ENCODE results near the gene PGAP2.
"Not testable (repeated sequence)": the region's sequence is repeated elsewhere in the genome, so short reads cannot be mapped to it uniquely, and the experiment has no call there.

PGAP2 gene

DNA sequence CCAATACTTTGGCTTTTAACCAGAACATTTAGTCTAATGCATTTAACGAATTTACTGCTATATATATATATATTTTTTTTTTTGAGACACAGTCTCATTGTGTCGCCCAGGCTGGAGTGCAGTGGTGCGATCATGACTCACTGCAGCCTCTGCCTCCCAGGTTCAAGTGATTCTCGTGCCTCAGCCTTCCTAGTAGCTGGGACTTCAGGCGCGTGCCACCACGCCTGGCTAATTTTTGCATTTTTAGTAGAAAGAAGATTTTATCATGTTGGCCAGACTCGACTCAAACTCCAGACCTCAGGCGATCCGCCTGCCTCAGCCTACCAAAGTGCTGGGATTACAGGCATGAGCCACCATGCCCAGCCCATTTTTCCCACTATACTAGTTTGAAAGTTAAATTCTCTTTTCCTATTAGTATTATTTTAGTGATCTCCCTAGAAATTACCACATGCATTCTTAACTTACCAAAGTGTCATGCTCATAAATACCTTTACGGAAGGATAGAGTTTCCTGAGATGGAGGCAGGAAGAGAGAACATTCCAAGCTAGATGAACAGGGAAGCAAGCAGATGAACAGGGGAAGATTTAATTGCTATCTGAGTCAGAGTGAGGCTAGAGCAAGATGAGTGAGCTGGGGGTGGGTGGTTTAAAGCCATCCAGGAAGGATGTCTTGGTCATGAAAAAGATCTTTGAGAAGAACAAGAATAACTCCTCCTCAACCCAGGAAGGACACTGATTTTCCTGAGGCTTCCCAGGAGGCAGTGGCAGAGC, 4.4 kb upstream of the PGAP2 start:
- no peak for DNase-seq (ENCODE audit: low spot score)

DNA sequence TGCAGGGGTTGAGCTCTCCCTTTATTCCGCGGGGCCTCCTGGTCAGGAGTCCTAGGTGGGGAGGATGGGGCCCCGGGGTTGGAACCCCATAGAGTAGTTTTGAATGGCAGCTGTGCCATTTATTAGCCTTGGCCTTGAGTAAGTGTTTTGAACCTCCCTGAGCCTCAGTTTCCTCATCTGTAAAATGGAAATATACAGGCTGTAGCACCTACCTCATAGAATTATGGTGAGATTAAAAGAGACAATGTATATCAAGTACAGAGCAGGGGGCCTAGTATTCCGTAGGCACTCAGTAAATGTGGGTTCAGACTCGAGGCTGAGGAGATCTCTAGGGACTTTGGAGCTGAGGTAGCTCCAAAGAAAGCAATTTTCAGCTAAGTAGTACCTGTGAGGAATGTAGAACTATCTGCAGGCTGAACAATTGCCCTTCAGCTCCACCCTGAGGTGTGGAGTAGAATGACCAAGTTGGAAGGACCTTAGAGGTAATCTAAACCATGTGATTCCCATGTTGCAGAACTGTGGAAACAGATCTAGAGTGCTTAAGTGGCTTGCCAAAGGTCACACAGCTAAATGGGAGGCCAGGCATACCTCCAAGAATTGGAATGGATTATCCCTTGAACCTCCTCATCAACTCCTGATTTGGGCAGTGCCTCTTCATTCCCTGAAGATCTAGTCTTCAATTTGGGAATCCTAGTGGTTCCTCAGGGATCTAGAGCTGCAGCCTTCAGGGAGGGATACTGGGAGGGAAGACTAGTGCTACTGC, 682 bp downstream of the PGAP2 start:
- DNase-seq (ENCODE audit: low spot score), result no peak

DNA sequence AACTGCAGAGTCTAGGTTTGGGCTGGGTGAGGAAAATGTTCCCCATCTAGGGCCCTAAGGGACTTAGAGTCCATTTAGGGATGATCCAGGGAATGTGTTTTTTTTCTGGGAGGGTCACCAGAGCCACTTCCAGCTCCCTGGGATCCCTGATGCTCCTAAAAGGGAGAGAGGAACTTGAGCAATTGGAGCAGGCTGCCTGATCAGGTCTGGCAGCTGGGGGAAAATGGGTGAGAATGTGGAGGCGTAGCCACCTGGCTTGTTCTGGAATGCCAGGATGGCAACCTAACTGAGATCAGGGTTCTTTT, 1.2 kb downstream of the PGAP2 start:
- no peak for DNase-seq (ENCODE audit: low spot score)

DNA sequence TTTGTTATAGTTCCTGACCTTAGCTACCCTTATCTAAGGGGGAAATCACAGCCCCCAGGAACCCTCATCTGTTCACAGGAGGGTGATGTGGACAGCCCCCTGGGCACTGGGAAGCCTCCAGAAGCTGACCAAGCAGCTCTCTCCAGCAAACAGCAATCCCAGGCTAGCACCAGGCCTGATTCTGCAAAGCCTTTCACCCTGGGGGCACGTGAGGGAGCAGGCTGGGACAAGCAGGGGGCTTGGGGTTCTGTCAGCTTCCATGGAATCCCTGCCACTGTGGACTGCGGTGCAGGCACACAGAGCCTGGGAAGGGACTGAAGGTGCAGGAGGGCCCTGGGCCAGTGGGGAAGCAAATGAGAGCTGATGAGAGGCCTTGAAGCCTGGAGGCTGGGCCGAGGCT, 2.1 kb downstream of the PGAP2 start:
- no peak for DNase-seq (ENCODE audit: low spot score)

DNA sequence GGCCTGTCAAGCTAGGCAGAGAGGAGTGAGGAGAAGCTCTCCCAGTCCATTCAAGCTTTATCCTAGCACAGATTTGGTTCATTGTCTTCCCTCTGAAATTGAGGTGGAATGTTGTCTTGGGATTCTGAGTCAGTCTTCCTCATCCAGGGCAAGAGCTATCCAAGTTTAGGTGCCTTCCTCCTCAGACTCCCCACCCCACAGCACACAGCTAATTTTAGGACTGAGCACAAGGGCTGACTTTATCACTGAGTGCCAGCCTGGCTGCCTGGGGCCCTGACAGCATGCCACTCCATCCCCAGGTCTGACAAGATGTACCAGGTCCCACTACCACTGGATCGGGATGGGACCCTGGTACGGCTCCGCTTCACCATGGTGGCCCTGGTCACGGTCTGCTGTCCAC, 2.6 kb downstream of the PGAP2 start:
- DNase-seq (ENCODE audit: low spot score), result no peak

DNA sequence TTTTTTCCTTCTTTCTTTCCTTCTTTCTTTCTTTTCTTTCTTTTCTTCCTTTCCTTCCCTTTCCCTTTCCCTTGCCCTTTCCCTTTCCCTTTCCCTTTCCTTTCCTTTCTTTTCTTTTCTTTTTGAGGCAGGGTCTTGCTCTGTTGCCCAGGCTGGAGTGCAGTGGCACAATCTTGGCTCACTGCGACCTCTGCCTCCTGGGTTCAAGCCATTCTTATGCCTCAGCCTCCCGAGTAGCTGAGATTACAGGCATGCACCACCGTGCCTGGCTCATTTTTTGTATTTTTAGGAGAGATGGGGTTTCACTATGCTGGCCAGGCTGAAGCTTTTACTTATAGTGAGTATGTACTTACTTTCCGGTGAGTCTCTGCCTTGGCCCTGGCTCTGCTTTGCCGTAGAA, 6.5 kb downstream of the PGAP2 start:
- DNase-seq (ENCODE audit: low spot score), result not testable (repeated sequence)

DNA sequence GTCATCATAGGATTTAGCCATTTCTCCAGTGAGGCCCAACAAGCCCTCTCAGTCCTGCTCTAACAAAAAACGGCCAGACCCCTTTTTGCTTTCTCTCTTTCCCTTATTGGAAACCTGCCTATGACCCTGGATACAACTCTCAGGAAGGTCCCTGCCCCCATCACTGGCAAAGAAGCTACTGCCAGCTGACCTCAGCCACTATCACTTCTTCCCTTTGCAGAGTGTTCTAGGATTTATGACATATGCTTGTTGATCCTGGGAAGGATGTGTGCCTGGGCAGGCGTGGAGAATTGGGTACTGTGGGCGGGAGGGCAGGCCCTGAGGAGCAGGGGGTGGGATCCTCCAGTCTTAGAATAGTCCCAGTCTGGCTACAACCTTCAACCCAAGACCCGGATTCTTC, 7.5 kb downstream of the PGAP2 start:
- DNase-seq (ENCODE audit: low spot score), result no peak

DNA sequence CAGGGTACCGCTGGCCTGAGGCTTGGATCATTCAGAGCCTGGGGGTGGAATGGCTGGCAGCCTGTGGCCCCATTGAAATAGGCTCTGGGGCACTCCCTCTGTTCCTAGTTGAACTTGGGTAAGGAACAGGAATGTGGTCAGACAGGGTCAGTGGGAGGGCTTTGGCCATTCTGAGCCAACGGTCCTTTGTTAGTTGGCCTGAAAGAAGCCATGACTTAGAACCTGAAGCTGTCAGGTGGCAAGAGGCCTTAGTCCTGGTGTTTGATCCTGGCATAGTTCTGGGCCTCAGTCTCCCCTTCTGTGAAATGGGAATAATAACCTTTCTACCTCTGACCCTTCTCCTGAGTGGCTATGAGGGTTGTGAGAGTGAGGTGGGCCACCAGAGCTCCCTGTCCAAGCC, 8.3 kb downstream of the PGAP2 start:
- no peak for DNase-seq (ENCODE audit: low spot score)

DNA sequence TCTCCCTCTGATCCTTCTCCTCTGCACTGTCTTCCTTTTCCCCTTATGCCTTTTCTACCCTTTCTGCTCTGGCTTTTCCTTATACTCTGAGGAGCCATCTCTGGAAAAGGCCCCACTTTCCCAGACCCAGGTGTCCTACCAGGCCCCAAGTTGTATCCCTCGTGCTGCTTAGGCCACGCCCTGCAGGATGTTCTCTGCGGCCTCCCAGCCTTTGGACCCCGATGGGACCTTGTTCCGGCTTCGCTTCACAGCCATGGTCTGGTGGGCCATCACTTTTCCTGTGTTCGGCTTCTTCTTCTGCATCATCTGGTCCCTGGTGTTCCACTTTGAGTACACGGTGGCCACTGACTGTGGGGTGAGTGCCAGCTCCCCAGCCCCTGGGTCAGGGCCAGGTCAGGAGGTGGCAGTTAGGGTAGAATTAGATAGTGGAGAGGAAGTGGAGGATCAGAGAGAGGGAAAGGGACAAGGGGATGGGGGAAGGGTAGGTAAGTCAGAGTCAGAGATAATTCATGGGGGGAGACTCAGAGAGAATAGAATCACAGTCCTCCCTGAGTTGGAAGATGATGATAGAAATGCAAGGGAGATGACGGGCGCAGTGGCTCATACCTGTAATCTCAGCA, 8.9 kb downstream of the PGAP2 start:
- DNase-seq (ENCODE audit: low spot score), result no peak

DNA sequence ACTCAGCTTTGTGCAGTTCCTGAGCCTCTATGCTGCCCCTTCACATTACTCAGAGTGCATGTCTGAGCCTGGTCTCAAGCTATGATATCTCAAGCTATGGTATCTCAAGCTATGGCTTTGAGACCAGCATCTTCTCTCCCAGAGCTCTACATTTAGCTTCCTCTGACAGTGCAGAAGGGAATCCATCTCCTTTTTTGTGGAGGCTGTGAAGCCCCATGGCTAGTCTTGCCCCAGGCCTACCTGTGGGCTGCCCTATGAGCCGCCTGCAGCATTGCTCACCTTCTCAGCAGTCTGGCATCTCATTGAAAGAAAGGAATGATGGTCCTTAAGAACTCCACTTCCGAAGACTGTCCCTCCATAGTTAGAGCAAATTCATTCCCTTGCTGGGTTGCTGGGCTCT, 12.6 kb downstream of the PGAP2 start:
- DNase-seq (ENCODE audit: low spot score), result no peak

DNA sequence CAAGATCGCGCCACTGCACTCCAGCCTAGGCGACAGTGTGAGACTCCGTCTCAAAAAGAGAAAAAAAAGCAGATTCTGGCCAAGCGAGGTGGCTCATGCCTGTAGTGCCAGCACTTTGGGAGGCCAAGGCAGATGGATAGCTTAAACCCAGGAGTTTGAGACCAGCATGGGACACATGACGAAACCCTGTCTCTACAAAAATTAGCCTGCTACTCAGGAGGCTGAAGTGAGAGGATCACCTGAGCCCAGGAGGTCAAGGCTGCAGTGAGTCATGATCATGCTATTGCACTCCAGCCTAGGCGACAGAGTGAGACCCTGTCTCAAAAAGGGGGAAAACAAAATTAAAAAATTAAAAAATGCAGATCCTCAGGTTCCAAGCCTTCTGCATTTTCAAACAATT, 14.0 kb downstream of the PGAP2 start:
- no peak for DNase-seq (ENCODE audit: low spot score)

DNA sequence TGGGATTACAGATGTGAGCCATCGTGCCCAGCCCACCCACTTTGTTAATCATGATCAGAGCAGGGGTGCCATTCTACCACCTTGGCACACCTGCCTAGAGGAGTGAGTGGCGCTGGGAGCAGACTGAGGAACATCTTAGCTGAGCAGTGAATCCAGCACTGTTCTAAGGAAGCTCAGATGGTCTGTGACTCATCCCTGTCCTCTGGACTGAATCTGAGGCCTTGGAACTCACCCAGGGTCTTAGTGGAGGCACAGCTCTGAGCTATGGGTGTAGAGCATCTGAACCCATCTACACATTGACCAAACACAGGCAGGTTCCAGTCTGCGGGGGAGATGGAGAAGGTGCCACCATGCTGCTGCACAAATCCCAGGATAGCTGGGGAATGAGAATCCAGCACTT, 14.9 kb downstream of the PGAP2 start:
- no peak for DNase-seq (ENCODE audit: low spot score)

DNA sequence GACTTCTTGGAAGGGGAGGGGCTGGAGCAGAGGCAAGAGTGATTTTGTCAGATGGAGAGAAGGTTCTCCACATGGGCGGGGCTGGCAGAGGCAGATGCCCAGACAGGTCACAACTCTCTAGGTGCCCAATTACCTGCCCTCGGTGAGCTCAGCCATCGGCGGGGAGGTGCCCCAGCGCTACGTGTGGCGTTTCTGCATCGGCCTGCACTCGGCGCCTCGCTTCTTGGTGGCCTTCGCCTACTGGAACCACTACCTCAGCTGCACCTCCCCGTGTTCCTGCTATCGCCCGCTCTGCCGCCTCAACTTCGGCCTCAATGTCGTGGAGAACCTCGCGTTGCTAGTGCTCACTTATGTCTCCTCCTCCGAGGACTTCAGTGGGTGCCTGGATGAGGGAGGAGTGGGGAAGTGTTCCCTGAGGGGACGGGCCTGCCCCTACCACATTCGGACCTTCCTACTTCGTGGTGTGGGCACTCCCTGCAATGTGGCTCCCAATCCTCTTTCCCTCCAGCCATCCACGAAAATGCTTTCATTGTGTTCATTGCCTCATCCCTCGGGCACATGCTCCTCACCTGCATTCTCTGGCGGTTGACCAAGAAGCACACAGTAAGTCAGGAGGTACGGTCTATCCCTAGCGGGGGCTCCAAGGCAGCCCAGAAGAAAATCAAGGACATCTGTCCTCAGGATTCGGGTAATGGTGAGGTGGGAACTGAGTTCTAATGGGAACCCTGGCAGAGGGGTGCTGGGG, 15.6 kb downstream of the PGAP2 start:
- no peak for DNase-seq (ENCODE audit: low spot score)

DNA sequence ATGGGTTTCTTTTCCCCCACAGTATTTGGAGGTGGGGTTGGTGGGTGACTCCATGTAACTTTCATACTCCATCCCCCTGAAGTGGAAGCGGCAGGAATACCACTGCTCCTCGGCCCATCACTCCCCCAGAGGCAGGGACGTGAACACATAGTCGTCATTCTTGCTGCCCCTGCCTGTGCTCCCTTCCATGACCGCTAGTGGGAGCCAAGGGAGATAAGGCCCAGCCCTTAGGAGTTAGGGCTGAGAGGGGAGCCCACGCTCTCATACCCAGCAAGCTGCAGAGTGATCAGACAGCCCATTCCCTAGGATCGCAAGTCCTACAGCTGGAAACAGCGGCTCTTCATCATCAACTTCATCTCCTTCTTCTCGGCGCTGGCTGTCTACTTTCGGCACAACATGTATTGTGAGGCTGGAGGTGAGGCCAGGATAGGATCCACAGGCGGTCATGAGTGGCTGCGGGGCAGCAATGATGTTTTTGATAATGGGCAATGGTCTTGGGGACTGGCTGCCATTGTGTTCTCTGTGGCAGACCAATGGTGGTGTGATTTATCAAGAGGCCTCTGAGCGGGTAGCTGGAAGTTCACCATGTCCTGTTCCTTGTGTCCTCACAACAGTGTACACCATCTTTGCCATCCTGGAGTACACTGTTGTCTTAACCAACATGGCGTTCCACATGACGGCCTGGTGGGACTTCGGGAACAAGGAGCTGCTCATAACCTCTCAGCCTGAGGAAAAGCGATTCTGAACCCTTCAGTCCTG, 16.5 kb downstream of the PGAP2 start:
- no peak for DNase-seq (ENCODE audit: low spot score)

DNA sequence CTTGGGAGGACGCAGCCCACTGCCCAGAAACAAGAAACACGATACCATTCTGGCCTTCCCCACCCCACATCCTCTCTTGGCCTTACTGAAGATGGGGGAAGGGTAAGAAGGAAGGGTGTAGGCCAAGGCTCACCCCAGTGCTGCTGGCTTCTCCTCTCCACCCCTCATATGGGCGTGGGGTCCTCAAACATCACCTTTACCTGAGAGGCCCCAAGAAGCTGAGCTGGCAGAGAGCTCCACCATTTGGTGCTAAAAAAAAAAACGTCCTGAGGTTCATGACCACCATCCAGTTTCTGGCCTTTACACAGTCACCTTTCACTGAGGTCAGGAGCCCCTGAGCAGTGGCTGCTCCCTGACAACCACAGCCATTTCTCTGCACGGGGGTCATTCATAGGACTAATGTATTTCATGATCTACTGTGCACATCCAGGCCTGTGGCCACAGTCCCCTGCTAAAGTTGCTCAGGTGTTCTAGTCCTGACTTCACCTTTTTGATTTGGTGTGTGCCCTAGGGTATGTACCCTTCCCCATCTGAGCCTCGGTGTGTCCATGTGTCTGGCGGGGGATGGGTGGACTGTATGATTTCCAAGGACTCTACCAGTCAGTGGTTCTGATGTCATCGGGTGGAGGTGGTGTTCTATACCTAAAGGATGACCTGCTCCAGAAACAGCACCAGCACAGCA, 17.3 kb downstream of the PGAP2 start:
- DNase-seq (ENCODE audit: low spot score), result no peak

DNA sequence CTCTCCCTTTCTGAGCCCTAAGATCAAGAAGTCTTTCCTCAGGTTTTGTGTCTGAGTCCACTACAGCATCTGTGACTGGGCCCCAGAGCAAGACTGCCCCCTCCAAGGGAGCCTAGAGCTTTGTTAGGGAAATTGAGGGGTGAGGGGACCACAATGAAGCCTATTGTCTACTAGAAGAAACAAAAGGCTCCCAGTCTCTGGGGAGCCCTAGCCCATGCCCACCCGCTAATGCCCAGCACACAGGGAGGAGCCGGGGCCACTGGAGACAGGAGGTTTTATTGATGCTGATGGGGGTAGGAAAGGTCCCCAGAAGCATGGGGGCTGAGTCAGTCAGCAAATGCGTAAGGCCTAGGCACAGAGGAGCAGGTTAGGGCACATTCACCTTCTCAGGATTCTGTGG, 18.4 kb downstream of the PGAP2 start:
- no peak for DNase-seq (ENCODE audit: low spot score)

DNA sequence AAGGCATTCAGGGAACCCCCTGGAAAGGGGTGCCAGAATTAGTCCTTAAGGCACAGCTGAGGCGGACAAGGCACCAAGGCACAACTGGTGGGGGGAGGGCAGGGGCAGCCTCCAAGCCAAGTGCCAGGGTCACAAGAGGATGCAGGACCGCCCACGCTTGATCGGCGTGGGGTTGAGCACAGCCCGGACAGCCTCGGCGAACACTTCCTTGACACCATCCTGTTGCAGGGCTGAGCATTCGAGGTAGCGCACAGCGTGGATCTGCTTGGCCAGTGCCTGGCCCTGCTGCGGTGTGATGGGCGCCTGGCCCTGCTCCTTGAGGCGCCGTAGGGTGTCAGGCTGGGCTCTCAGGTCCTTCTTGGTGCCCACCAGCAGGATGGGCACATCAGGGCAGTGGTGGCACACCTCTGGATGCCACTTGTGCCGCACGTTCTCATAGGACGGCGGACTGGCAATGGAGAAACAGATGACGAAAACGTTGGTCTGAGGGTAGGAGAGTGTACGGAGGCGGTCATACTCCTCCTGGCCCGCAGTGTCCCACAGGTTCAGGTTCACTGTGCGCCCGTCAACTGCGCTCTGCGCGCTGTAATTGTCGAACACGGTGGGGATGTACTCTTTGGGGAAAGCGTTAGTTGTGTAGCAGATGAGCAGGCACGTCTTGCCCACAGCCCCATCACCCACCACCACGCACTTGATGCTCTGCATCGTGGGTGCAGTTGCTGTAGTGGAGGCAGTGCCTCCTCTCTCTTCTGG, 19.2 kb downstream of the PGAP2 start:
- no peak for DNase-seq (ENCODE audit: low spot score)

DNA sequence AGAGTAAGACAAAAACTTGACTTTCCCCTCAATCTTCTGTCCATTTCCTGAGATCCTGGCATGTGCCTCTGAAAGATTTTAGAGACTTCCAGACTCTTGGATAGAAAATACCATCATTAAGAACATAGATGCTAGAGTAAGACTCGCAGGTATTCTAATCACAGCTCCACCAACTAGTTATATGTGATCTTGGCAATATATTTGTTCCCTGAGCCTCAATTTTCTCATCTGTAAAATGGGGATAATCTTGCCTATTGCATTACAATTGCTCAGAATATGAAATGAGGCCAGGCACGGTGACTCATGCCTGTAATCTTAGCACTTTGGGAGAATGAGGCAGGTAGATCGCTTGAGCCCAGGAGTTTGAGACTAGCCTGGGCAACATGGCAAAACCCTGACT, 21.7 kb downstream of the PGAP2 start:
- DNase-seq (ENCODE audit: low spot score), result no peak

DNA sequence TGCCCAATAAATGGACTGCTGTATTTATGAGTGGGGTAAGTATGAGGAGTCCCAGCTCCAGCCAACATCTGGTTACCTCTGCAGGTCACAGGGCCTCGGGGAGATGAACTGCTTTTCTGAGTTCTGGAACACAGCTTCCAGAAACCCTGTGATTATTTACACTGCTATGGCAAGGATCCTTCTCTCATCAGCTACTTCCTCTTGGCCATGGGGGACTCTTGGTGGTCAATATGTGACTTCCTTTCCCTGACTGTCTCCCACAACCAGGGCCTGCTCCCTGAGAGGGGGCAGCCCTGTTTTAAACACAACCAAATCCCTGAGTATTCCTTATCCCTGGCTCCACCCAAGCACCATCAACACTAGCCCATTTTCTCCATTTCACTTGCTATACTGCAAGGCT, 22.4 kb downstream of the PGAP2 start:
- no peak for DNase-seq (ENCODE audit: low spot score)

DNA sequence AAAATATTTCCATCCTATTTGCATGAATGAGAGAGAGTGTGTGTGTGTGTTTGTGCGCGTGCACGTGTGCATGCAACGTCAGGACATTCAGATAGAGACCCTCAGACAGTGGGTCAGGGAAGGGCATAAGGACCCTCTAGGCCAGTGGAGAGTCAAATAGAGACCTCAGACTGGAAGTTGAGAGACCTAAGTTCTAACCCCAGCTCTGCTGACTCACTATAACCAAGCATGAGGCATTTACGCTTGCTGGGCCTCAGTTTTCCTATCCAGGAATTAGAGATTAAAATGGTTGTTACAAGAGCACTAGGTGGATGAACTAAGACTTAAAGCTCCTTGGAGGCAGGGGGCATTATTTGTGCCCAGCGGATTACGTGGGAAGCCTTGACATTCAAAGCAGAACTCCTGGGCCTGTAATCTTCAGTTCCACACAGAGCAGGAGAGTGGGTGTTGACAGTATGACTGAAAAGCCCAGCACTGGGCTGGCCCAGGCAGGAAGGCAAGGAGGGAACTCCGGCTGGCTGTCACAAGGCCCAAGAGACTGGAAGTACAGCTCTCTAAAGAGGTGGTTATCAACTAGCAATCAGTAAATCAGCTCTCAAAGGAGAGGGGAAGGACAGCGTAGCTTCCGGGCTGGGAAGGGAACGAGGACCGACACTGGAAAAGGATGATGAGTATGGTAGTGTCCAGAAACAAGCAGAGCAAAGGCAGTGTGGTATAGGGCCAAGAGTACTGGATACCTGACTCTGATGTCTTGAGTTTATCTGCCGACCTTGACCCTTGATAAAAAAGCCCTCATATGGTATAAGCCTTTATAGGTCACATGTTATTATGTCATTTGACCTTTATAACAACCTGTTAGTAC, 23.2 kb downstream of the PGAP2 start:
- DNase-seq (ENCODE audit: low spot score), result no peak

Data from left forelimb (tissue), 1 donor.